Measurements from ENCODE around the gene IQSEC3.

DNA sequence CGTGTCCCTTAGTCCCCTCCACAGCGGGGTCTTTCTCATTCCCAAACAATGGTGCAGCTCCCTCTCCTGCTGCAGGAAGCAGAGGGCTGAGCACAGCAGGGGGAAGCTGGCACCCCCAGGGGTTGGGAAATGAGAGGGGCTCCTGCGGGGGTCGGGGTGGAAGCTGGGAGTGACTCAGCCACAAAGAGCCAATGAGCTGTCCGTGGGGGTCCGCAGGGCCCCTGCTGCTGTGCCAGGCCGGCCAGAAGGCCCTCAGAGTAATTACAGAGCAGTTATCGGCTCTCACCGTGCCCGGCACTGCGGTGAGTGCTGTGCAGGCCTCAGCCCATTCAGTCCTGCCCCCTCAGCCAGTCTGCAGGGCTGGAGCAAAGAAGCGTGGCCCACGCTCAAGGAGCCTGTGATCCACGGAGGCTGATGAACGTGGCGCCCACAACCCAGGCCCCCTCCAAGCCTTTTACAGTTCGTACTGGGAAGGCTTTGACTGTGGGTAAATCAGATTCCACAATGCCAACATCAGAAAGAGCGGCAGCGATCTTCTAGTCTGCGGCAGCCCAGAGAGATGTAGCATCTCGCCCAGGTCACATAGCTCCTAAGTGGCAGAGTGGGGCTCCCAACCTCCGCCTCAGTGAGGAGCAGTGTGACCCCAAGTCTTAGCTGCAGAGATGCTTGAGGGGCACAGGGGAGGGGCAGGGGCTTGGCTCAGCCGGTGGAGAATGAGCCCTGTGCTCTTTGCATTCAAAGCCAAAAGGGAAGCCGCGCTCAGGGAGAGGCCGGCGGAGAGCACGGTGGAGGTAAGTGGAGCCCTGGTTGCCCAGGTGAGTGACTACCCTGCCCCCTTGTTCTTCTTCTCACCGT is 104.0 kb downstream of the IQSEC3 start:
- TF ChIP-seq, protein P1, sequence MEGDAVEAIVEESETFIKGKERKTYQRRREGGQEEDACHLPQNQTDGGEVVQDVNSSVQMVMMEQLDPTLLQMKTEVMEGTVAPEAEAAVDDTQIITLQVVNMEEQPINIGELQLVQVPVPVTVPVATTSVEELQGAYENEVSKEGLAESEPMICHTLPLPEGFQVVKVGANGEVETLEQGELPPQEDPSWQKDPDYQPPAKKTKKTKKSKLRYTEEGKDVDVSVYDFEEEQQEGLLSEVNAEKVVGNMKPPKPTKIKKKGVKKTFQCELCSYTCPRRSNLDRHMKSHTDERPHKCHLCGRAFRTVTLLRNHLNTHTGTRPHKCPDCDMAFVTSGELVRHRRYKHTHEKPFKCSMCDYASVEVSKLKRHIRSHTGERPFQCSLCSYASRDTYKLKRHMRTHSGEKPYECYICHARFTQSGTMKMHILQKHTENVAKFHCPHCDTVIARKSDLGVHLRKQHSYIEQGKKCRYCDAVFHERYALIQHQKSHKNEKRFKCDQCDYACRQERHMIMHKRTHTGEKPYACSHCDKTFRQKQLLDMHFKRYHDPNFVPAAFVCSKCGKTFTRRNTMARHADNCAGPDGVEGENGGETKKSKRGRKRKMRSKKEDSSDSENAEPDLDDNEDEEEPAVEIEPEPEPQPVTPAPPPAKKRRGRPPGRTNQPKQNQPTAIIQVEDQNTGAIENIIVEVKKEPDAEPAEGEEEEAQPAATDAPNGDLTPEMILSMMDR (IDR thresholded peaks at IDR 0.05; ENCODE audit: poor library complexity, severe bottlenecking) = no peak
- TF ChIP-seq TAF1 (IDR thresholded peaks at IDR 0.05; ENCODE audit: low read depth) (no peak), SMC3 (conservative IDR thresholded peaks at IDR 0.05; ENCODE audit: poor library complexity) (no peak), EZH2 (IDR thresholded peaks at IDR 0.05; ENCODE audit: borderline replicate concordance, insufficient read depth, low read length, poor library complexity, severe bottlenecking) (no peak)
- TF ChIP-seq, protein P2, sequence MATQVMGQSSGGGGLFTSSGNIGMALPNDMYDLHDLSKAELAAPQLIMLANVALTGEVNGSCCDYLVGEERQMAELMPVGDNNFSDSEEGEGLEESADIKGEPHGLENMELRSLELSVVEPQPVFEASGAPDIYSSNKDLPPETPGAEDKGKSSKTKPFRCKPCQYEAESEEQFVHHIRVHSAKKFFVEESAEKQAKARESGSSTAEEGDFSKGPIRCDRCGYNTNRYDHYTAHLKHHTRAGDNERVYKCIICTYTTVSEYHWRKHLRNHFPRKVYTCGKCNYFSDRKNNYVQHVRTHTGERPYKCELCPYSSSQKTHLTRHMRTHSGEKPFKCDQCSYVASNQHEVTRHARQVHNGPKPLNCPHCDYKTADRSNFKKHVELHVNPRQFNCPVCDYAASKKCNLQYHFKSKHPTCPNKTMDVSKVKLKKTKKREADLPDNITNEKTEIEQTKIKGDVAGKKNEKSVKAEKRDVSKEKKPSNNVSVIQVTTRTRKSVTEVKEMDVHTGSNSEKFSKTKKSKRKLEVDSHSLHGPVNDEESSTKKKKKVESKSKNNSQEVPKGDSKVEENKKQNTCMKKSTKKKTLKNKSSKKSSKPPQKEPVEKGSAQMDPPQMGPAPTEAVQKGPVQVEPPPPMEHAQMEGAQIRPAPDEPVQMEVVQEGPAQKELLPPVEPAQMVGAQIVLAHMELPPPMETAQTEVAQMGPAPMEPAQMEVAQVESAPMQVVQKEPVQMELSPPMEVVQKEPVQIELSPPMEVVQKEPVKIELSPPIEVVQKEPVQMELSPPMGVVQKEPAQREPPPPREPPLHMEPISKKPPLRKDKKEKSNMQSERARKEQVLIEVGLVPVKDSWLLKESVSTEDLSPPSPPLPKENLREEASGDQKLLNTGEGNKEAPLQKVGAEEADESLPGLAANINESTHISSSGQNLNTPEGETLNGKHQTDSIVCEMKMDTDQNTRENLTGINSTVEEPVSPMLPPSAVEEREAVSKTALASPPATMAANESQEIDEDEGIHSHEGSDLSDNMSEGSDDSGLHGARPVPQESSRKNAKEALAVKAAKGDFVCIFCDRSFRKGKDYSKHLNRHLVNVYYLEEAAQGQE (IDR thresholded peaks at IDR 0.05; ENCODE audit: borderline replicate concordance) = no peak

All from neural cell (in vitro differentiated cells).